Thyroid gland (tissue), 4 donors: ENCODE results near the gene CCDC88C. TPM values are rescaled to one million over a fixed set of nuclear protein-coding genes. Genes with fewer than 3 reads are reported as not detected.

ENCODE experiments used
- DNase-seq, 2 donors: peaks; one replicate each; pipeline ENCODE4 v3.0.0-alpha.2; 2019
- H3K27ac ChIP-seq, 3 donors: fragments of 200-600 bp; sonication (generic); 1 replicate in 2 of 3; 2 replicates in 1 of 3; pipeline ENCODE4 v1.5.1; 2016 to 2019; ENCODE audit warnings: mild to moderate bottlenecking in 1 of 3, moderate library complexity in 1 of 3
- H3K27me3 ChIP-seq: fragments of 200-600 bp; sonication (generic); one replicate; pipeline ENCODE4 v1.5.1; 2019
- H3K36me3 ChIP-seq, 2 donors: fragments of 200-600 bp; sonication (generic); one replicate each; pipeline ENCODE4 v1.5.1; 2016 to 2019
- H3K4me1 ChIP-seq, 2 donors: fragments of 200-600 bp; sonication (generic); one replicate each; pipeline ENCODE4 v1.5.1; 2017 to 2019
- H3K4me3 ChIP-seq, 3 donors: fragments of 200-600 bp; sonication (generic); replicated peaks in 1 of 3; 1 replicate in 2 of 3; 2 replicates in 1 of 3; pipeline ENCODE4 v1.5.1; 2016; ENCODE audit warnings: mild to moderate bottlenecking in 1 of 3
- H3K9me3 ChIP-seq: fragments of 200-600 bp; sonication (generic); one replicate; pipeline ENCODE4 v1.5.1; 2017
- CTCF ChIP-seq, 6 experiments: fragments of 200-600 bp in 3 of 6; fragments of 450-650 bp in 3 of 6; sonication (generic) in 3 of 6; IDR thresholded peaks; one replicate each; pipeline ENCODE4 v1.5.1; 2016 to 2019; ENCODE audit warnings: antibody characterized with exemption in 6 of 6, mild to moderate bottlenecking in 2 of 6, inconsistent platforms in 1 of 6, moderate library complexity in 1 of 6
- POLR2A ChIP-seq, 2 donors: fragments of 450-650 bp; IDR thresholded peaks; one replicate each; pipeline ENCODE4 v1.6.1; 2017; ENCODE audit warnings: antibody characterized with exemption in 2 of 2, mild to moderate bottlenecking in 2 of 2, moderate library complexity in 1 of 2
- WGBS, 2 donors: methylation state at CpG; one replicate each; pipeline ENCODE4 v1.1.5; 2017; 5-methylcytosine and 5-hydroxymethylcytosine counted together
- intact Hi-C: fragments of 100-400 bp; cut with DNase I; formaldehyde crosslinking; loops from one replicate; pipeline ENCODE4 v1.15.1; 2023
- total RNA-seq, 4 donors: library from RNA; depleted of rRNA; stranded (reverse); fragments of >200 nt; gene quantifications; one replicate each; pipeline ENCODE4 v1.2.3, GENCODE V29; 2016

Gene CCDC88C
- total RNA-seq, 4 donors from 2014 or later = 3.0 to 6.3 (median 5.8) TPM

GRCh38 chr14:91286530-91286937, 131.1 kb downstream of the CCDC88C start:
- intact Hi-C loops = loop anchor here (5.0 kb wide), 2 partner anchors 109 to 379 kb away; no protein-coding TSS in a partner anchor
- H3K4me1 ChIP-seq = peaks cover 0 to 8% of the 10 kb centered on the region in 2 donors
- TF ChIP-seq POLR2A (IDR thresholded peaks at IDR 0.05) = no peak
- TF ChIP-seq CTCF (IDR thresholded peaks at IDR 0.05) = peak; percentile 59 to 95 (median 84)
- no peaks in the 10 kb centered on the region for H3K9me3 ChIP-seq
- H3K27me3 ChIP-seq = no peaks in the 10 kb centered on the region
- no peak overlapping the region for H3K27ac ChIP-seq
- H3K4me3 ChIP-seq = no peak overlapping the region
- H3K36me3 ChIP-seq = no peaks in the 10 kb centered on the region
- WGBS, 2 donors = 22 to 25% methylated on average over 7 of the region's 7 CpGs
- peak; percentile 75 to 83 for DNase-seq

- no peaks in the 10 kb centered on the region for H3K9me3 ChIP-seq
- peaks cover 0 to 3% of the 10 kb centered on the region in 2 donors for H3K4me1 ChIP-seq
- H3K4me3 ChIP-seq = no peak overlapping the region
- no peak for DNase-seq
- no peaks in the 10 kb centered on the region for H3K36me3 ChIP-seq
- intact Hi-C loops = loop anchor here (5.0 kb wide), 2 partner anchors 108 to 378 kb away; no protein-coding TSS in a partner anchor
- no peak overlapping the region for H3K27ac ChIP-seq
- H3K27me3 ChIP-seq = no peaks in the 10 kb centered on the region
- no peak for TF ChIP-seq CTCF (IDR thresholded peaks at IDR 0.05)
- no peak for TF ChIP-seq POLR2A (IDR thresholded peaks at IDR 0.05)
- WGBS, 2 donors = 89 to 95% methylated on average over 14 of the region's 14 CpGs
Measured at GRCh38 chr14:91284791-91285548, 132.7 kb downstream of the CCDC88C start.

- 69 to 70% methylated on average over 13 of the region's 13 CpGs for WGBS, 2 donors
- Histone ChIP-seq H3K9me3 (no peaks in the 10 kb centered on the region), H3K36me3 (no peaks in the 10 kb centered on the region), H3K27me3 (no peaks in the 10 kb centered on the region), H3K27ac (no peak overlapping the region), H3K4me1 (peaks cover 0 to 3% of the 10 kb centered on the region in 2 donors), H3K4me3 (no peak overlapping the region)
- no peak for TF ChIP-seq POLR2A (IDR thresholded peaks at IDR 0.05)
- no peak for TF ChIP-seq CTCF (IDR thresholded peaks at IDR 0.05)
- peak; percentile 61 to 62 for DNase-seq
- intact Hi-C loops = no loop called here
Measured at GRCh38 chr14:91284146-91284790, 133.4 kb downstream of the CCDC88C start.

- H3K27me3 ChIP-seq = no peaks in the 10 kb centered on the region
- no peak for DNase-seq
- no peaks in the 10 kb centered on the region for H3K36me3 ChIP-seq
- peaks cover 0 to 3% of the 10 kb centered on the region in 2 donors for H3K4me1 ChIP-seq
- TF ChIP-seq POLR2A (IDR thresholded peaks at IDR 0.05) (no peak), CTCF (IDR thresholded peaks at IDR 0.05) (no peak)
- H3K27ac ChIP-seq = no peak overlapping the region
- no peaks in the 10 kb centered on the region for H3K9me3 ChIP-seq
- intact Hi-C loops = no loop called here
- WGBS, 2 donors = 95 to 97% methylated on average over 4 of the region's 4 CpGs
- H3K4me3 ChIP-seq = no peak overlapping the region
Measured at GRCh38 chr14:91283666-91284065, 134.0 kb downstream of the CCDC88C start.
